OCI-LY1 (cell line): Measurements from ENCODE around the gene CD96.

Source experiments
- CTCF ChIP-seq: fragments of 200-600 bp; sonication (generic), shearing (Covaris generic); IDR thresholded peaks from 2 replicates; pipeline ENCODE4 v1.5.1; 2017; ENCODE audit warnings: mild to moderate bottlenecking, antibody characterized with exemption, low read length, moderate library complexity, mixed read lengths
- EZH2 ChIP-seq: fragments of 200-600 bp; sonication (generic), shearing (Covaris generic); IDR thresholded peaks from 2 replicates; pipeline ENCODE4 v1.8.0; 2017; ENCODE audit warnings: borderline replicate concordance, mixed run types, mild to moderate bottlenecking, antibody characterized with exemption, low read length, moderate library complexity, mixed read lengths

GRCh38 chr3:111548756-111549155 is 6.8 kb downstream of the CD96 start:
- TF ChIP-seq CTCF (no peak), EZH2 (no peak)
